HTR-8/SVneo (cell line): ENCODE data around the gene AKT2.
"Not testable (repeated sequence)": the region's sequence is repeated elsewhere in the genome, so short reads cannot be mapped to it uniquely, and the experiment has no call there.

Experiments used
- DNase-seq: peaks from one replicate; pipeline ENCODE4 v3.0.0; 2011; ENCODE audit warnings: low spot score, mixed read lengths; ENCODE audit not compliant: insufficient read length
- FAIRE-seq: peaks from 2 replicates; lab custom pipeline; 2011; peaks lifted over from hg19 to GRCh38; lab: Jason Lieb, UNC

Gene AKT2

GRCh38 chr19:40284501-40285352 lies at the start of gene AKT2:
TSS of gene AKT2 (minus strand) at chr19:40285345. CDS start at chr19:40265267, 20,078 bp downstream.
- DNase-seq (peak; percentile 55), FAIRE-seq (peak; percentile 23)

GRCh38 chr19:40333083-40333482 lies 47.9 kb upstream of the AKT2 start:
- not testable (repeated sequence) for FAIRE-seq, DNase-seq

GRCh38 chr19:40332669-40333068 lies 47.5 kb upstream of the AKT2 start:
- FAIRE-seq (no peak), DNase-seq (no peak)

GRCh38 chr19:40331052-40331451 lies 45.9 kb upstream of the AKT2 start:
- no peak for FAIRE-seq

GRCh38 chr19:40326201-40326600 lies 41.1 kb upstream of the AKT2 start:
- FAIRE-seq: no peak
- no peak for DNase-seq

More at GRCh38 chr19:40331052-40331451, 45.9 kb upstream of the AKT2 start:
- no peak for DNase-seq

DNA sequence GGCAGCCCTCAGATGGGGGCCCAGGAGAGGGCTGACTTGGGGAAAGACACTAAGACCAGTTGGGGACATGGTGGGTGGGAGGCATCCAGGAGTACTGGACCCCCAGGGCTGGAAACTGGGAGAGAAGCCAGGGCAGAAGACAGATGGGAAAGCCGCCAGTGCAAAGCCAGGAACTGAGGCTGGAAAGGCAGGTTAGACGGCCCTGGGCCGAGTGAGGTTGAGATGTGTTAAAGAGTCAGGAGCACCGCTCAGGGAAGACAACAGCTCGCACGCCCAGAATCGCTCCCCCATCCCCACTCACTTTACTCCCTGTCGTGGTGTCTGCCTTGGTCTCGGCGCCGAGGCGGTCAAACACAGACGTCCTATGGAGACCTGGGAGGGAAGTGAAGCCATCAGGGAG lies 38.6 kb upstream of the AKT2 start:
- no peak for FAIRE-seq
- DNase-seq: no peak

- FAIRE-seq (no peak), DNase-seq (no peak)
These were observed 37.9 kb upstream of the AKT2 start for GRCh38 chr19:40322951-40323615.

DNA sequence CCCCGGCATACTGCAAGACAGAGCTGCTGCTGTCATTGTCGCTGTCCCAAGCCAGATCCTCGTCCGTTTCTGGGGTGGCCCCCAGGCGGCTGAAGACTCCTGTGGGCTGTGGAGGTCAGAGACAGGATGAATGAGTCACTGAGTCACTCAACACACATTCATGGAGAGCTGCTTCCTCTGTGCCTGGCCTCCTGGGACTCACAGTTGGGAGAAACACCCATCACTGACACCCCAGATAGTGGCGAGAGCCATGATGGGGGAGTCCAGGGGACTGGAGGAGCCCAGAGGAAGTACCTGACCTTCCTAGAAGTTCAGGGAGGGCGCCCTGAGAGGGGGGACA lies 37.1 kb upstream of the AKT2 start:
- DNase-seq: peak; percentile 22
- no peak for FAIRE-seq

DNA sequence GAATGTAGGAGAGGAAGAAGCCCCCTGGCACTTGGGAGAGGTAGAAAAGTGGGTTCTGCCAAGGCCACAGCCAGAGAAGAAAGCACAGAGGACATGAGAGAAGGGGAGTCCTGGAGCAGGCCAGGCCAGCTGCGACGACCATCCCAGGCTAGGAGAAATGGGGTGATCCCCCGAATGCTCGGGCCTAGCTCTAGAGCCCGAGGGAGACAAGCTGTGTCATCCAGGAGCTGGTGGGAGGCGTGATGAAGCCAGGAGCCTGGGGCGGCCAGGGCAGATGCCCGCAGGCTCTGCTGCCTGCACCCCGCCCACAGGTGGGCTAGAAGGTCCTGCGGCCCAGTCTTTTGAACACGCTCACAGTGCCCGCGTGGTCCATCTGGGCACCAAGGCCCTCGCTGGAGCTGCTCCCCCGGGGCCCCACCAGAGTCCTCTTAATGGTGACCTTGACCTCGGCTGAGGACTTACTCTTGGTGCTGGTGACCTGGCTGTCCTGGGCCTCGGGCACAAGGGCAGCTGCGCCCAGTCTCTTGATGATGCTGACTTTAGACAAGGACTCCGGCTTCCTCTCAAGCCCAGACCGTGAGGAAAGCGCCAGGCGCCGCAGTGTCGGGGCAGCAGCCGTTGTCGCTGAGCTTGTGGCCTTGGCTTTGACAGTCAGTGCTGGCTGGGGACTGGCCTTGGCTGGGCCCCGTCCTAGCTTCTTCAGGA lies 36.6 kb upstream of the AKT2 start:
- no peak for FAIRE-seq
- DNase-seq: no peak

- FAIRE-seq (no peak), DNase-seq (no peak)
These were observed 35.9 kb upstream of the AKT2 start for GRCh38 chr19:40321076-40321475.

- FAIRE-seq (peak; percentile 20), DNase-seq (no peak)
These were observed 35.4 kb upstream of the AKT2 start for GRCh38 chr19:40320558-40320935.

DNA sequence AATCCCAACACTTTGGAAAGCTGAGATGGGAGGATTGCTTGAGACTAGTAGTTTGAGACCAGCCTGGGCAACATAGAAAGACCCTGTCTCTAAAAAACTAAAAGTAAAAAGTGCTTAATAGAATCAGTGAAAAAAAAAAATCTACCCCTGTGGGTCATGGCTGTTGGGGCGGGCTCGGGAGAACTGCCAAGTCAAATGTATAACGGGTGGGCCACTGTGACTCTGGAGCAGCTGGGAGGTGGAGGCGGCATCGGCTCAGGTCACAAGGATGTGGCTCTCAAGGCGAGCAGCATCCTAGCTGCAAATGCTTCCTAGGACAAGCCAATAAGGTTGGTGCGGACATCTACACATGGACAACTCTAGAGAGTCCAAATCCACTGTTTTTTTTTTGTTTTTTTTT lies 32.2 kb upstream of the AKT2 start:
- FAIRE-seq (no peak), DNase-seq (no peak)

DNA sequence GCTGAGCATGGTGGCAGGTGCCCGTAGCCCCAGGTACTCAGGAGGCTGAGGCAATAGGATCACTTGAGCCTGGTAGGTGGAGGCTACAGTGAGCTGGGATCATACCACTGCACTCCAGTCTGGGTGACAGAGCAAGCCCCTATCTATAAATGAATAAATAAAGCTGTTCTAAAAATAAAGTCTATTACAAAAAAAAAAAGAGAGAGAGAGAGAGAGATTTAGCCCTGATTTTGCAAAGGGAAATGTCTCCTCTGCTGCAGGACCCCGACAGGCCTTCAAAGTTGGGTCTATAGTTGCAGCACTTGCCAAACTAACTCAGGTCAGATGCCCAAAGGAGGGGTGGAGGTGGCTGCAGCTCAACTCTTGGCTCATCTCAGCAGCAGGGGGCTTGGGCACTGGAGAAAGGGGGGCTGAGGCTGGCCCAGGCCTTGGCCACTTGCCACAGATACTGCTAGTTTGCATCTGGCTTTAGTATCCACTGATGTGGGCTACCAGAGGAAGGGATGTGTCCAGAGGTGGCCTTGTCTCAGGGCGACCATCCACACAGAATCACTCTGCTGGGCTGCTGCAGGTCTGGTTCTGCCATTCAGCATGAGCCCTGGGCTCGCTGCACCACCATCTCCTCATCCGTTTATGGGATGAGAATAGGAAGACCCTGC lies 30.8 kb upstream of the AKT2 start:
- FAIRE-seq: no peak

GRCh38 chr19:40314656-40315055 lies 29.5 kb upstream of the AKT2 start:
- FAIRE-seq (no peak), DNase-seq (no peak)

More for the DNA sequence above, 30.8 kb upstream of the AKT2 start:
- DNase-seq: no peak

- no peak for FAIRE-seq
- no peak for DNase-seq
These were observed 28.3 kb upstream of the AKT2 start for GRCh38 chr19:40313229-40313983.

DNA sequence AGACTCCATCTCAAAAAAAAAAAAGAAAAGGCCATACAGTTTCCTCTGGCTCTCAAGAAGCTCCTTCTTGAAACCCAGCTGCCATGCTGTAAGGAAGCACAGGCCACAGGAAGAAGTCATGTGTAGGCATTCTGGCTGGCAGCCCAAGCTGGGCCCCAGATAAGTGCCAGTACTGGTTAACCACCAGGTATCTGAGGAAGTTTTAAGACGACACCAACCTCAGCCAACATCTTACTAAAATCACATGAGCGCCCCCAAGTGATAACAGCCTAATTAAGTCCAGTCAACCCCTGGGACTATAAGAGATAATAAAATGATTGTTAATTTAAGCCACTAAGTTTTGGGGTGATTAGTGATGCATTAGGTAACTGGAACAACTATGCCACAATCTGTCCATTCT lies 27.4 kb upstream of the AKT2 start:
- no peak for FAIRE-seq

DNA sequence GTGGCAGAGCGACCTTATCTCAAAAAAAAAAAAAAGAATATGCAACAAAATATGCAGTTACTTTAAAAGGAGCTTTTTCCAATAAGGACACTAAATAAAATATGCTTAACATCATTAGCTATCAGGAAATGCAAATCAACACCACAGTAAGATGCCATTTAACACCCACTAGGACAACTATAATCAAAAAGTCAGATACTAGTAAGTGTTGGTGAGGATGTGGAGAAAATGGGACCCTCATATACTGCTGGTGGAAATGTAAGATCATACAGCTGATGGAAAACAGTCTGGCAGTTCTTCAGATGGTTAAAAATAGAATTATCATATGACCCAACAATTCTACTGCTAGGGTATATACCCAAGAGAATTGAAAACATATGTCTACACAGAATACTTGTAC lies 24.5 kb upstream of the AKT2 start:
- DNase-seq (no peak), FAIRE-seq (no peak)

More for the DNA sequence above, 27.4 kb upstream of the AKT2 start:
- no peak for DNase-seq

- DNase-seq (peak; percentile 88), FAIRE-seq (no peak)
These were observed 20.3 kb upstream of the AKT2 start for GRCh38 chr19:40305403-40305802.

DNA sequence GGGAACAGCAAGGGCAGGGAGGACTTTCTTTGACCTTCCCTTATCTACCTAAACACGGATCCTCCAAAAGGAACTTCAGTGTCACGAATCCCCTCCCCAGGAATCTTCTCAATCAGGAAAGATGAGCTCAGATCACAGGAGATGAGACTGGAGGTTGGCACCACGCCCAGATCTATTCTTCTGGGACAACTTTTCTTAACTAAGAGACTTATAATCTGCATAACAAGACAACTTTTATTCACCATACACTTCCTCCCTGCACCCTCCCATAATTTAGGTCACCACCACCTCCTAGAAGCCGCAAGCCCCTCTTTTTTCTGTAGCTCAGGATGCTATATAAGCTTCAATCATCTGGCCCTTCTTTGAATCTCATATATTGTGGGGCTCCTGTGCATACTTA lies 19.2 kb upstream of the AKT2 start:
- DNase-seq (no peak), FAIRE-seq (no peak)

DNA sequence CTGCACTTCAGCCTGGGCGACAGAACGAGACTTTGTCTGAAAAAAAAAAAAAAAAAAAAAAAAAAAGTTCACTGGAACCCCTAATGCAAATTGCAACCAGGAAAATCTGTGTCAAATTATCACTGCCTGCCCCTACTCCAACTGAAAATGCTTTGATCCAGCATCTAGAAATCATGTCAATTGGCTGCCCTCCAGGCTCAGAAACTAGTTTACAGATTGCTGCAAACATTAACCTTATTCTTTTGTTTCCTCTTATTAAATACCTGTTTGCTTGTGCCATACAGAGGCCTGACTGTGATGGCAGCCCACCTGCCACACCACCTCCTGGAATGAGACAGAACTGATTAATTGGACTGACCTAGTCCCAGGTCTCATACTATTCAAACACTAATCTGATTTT lies 18.6 kb upstream of the AKT2 start:
- FAIRE-seq (no peak), DNase-seq (no peak)
